Measurements from ENCODE around the gene CPVL. TPM values are rescaled to one million over a fixed set of nuclear protein-coding genes. Genes with fewer than 3 reads are reported as not detected.

Gene CPVL
- total RNA-seq, 2 experiments from 2014 or later, result not detected

- no peaks in the 10 kb centered on the region for H3K4me1 Mint-ChIP-seq (ENCODE audit: low read depth)
- peaks cover 6% of the 10 kb centered on the region for H3K27me3 Mint-ChIP-seq
- CTCF ChIA-PET, result no interaction called here
- H3K36me3 Mint-ChIP-seq (ENCODE audit: low read depth), result no peaks in the 10 kb centered on the region
- POLR2A ChIA-PET, result no interaction called here
- ATAC-seq (no peak), DNase-seq (no peak)
- H3K27ac Mint-ChIP-seq, result no peak overlapping the region
- no peaks in the 10 kb centered on the region for H3K9me3 Mint-ChIP-seq
- no peak for TF ChIP-seq CTCF (IDR thresholded peaks at IDR 0.05)
- no peak overlapping the region for H3K4me3 Mint-ChIP-seq
- intact Hi-C loops (cut with micrococcal nuclease), result no loop called here
Observed at GRCh38 chr7:29005829-29006228, 140.5 kb downstream of the CPVL start.

- no peak for TF ChIP-seq CTCF (IDR thresholded peaks at IDR 0.05)
- CTCF ChIA-PET, result no interaction called here
- no peak for DNase-seq
- intact Hi-C loops (cut with micrococcal nuclease), result no loop called here
- ATAC-seq, result no peak
- POLR2A ChIA-PET, result no interaction called here
- no peaks in the 10 kb centered on the region for H3K4me1 Mint-ChIP-seq (ENCODE audit: low read depth)
- peaks cover 8% of the 10 kb centered on the region for H3K27me3 Mint-ChIP-seq
- H3K4me3 Mint-ChIP-seq, result no peak overlapping the region
- no peak overlapping the region for H3K27ac Mint-ChIP-seq
- no peaks in the 10 kb centered on the region for H3K36me3 Mint-ChIP-seq (ENCODE audit: low read depth)
- no peaks in the 10 kb centered on the region for H3K9me3 Mint-ChIP-seq
Observed at GRCh38 chr7:29005406-29005805, 140.9 kb downstream of the CPVL start.

DNA sequence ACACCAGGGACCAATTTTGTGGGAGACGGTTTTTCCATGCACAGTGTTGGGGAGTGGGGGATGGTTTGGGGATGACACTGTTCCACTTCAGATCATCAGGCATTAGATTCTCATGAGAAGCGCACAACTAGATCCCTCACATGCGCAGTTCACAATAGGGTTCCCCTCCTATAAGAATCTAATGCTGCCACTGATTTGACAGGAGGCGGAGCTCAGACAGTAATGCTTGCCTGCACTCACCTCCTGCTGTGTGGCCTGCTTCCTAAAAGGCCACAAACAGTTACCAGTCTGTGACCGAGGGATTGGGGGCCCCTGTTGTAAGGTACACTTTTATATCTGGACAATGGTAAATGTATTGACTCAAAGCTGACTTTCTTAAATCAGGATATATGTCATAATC, 142.6 kb downstream of the CPVL start:
- TF ChIP-seq CTCF (IDR thresholded peaks at IDR 0.05), result no peak
- DNase-seq (no peak), ATAC-seq (no peak)
- peaks cover 8% of the 10 kb centered on the region for H3K27me3 Mint-ChIP-seq
- ChIA-PET POLR2A (no interaction called here), CTCF (interaction anchor here (1.0 kb wide), 1 partner anchor 81 kb away, joined by 3 read pairs; no protein-coding TSS in a partner anchor)
- intact Hi-C loops (cut with micrococcal nuclease), result no loop called here
- H3K27ac Mint-ChIP-seq, result no peak overlapping the region
- no peaks in the 10 kb centered on the region for H3K36me3 Mint-ChIP-seq (ENCODE audit: low read depth)
- no peak overlapping the region for H3K4me3 Mint-ChIP-seq
- H3K4me1 Mint-ChIP-seq (ENCODE audit: low read depth), result no peaks in the 10 kb centered on the region
- no peaks in the 10 kb centered on the region for H3K9me3 Mint-ChIP-seq

DNA sequence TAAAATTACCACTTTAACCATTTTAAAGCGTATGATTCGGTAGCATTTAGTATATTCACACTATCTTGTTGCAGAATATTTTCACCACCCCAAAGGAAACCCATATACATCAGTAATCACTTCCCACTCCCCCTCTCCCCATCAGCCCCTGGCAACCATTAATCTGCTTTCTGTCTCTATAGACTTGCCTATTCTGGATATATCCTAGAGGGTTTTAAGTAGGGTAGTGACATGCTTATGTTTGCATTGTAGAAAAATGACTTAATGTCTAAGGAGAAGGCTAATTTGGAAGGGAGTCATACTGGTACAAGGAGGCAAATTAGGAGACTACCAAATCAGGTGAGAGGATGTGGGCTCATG, 145.6 kb downstream of the CPVL start:
- DNase-seq (no peak), ATAC-seq (no peak)
- Mint-ChIP-seq H3K4me3 (no peak overlapping the region), H3K9me3 (no peaks in the 10 kb centered on the region), H3K36me3 (ENCODE audit: low read depth) (no peaks in the 10 kb centered on the region), H3K4me1 (ENCODE audit: low read depth) (no peaks in the 10 kb centered on the region), H3K27ac (no peak overlapping the region), H3K27me3 (peaks cover 8% of the 10 kb centered on the region)
- TF ChIP-seq CTCF (IDR thresholded peaks at IDR 0.05), result no peak
- intact Hi-C loops (cut with micrococcal nuclease), result no loop called here
- CTCF ChIA-PET, result no interaction called here
- POLR2A ChIA-PET, result no interaction called here

DNA sequence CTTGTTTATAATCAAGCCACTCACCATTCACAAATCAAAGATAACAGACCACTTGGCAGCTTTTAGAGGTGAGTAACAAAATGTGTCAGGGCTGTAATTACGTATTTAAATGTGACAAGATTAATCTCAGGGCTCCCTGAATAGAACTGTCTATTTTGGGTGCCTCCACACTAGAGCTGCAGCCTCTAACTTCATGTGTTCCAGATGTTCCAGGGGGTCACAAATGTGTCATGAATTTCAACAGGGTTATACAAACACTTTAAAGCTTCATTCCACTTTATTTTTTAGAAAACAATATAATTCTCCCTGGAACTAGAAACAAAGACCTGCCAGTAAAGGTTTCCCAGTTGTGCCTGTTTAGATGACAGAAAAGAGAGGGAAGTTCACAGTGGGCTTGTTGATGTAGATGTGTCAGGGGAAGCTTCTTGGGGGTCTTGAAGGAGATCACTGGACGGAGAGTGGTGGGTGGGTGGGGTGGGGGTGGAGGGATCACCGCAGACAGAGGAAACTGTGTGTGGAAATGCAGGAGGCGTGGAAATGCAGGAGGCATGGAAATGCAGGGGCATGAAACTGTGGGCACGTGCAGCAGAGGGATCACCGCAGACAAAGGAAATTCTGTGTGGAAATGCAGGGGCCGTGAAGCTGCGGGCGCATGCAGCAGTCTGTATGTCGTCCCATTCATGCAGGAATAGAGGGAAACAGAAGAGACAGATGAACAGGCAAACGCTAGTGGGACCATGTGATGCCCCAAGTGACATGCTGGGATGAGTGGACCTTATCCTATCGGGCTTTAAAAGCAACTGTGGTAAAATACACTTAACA, 146.2 kb downstream of the CPVL start:
- no peaks in the 10 kb centered on the region for H3K36me3 Mint-ChIP-seq (ENCODE audit: low read depth)
- ATAC-seq (no peak), DNase-seq (no peak)
- intact Hi-C loops (cut with micrococcal nuclease), result no loop called here
- ChIA-PET CTCF (no interaction called here), POLR2A (no interaction called here)
- no peaks in the 10 kb centered on the region for H3K9me3 Mint-ChIP-seq
- no peak overlapping the region for H3K27ac Mint-ChIP-seq
- peaks cover 5% of the 10 kb centered on the region for H3K27me3 Mint-ChIP-seq
- no peak overlapping the region for H3K4me3 Mint-ChIP-seq
- no peaks in the 10 kb centered on the region for H3K4me1 Mint-ChIP-seq (ENCODE audit: low read depth)
- no peak for TF ChIP-seq CTCF (IDR thresholded peaks at IDR 0.05)

Measured in activated CD8-positive, alpha-beta T cell treated with anti-CD3 and anti-CD28 coated beads for 36 hours (primary cell).